ENCODE measurements around the gene HNF4A.

Gene HNF4A

DNA sequence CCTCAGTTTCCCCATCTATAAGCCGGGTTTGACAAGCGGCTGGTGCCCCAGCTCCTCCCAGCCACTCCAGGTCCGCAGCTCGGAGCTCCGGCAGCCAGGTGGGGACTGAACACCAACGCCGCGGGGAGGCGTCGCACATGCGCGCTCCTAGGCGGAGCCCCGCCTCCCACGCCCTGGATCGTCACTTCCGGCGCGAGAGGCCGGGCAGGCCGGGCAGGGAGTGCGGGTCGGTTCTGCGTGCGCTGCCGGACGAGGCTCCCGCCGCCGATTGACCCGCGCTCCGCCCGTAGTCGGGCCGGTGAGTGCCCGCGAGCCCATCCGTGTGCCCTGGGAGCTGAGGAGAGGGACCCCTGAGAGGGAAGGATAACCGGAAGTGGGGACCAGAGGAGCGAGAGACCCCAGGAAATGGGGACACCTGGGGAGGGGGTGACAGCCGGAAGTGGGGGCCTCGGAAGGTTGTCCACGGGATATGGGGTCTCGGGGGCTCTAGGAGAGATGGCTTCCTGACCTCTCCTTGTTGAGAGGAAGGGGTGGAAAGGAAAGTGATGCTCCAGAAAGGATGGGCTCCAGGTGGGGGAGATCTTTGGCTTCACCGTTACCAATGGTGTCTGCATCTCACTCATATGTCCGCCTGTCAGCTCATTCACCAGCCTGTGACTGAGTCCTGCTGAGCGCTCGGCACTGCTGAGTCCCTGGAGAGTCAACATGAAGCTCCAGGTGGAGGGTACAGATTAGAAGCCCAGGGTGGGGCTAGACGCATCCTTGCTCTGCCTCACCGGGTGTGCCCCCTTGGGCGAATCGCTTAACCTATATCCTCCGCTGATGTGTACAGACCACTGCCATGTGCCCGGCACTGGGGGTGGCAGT, 120.4 kb downstream of the HNF4A start, which contains the start of gene TTPAL:
TTPAL (plus strand) TSS at position 181 of the 867 bp plus-strand sequence. CDS start 4,126 bp downstream, outside the sequence.
- peak; percentile 84 for DNase-seq (ENCODE audit: low read depth)
- H3K4me3 ChIP-seq (ENCODE audit: control insufficient read depth, low read depth, low read length), result peak within 1 kb of the TSS; percentile 95
- TF ChIP-seq, protein P1, sequence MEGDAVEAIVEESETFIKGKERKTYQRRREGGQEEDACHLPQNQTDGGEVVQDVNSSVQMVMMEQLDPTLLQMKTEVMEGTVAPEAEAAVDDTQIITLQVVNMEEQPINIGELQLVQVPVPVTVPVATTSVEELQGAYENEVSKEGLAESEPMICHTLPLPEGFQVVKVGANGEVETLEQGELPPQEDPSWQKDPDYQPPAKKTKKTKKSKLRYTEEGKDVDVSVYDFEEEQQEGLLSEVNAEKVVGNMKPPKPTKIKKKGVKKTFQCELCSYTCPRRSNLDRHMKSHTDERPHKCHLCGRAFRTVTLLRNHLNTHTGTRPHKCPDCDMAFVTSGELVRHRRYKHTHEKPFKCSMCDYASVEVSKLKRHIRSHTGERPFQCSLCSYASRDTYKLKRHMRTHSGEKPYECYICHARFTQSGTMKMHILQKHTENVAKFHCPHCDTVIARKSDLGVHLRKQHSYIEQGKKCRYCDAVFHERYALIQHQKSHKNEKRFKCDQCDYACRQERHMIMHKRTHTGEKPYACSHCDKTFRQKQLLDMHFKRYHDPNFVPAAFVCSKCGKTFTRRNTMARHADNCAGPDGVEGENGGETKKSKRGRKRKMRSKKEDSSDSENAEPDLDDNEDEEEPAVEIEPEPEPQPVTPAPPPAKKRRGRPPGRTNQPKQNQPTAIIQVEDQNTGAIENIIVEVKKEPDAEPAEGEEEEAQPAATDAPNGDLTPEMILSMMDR (conservative IDR thresholded peaks at IDR 0.05; ENCODE audit: control insufficient read depth, insufficient read depth, low read depth, low read length), result peak; percentile 21

GRCh38 chr20:44477151-44477550, 121.7 kb downstream of the HNF4A start:
- TF ChIP-seq, protein P1 (conservative IDR thresholded peaks at IDR 0.05; ENCODE audit: control insufficient read depth, insufficient read depth, low read depth, low read length), result no peak
- no peak for DNase-seq (ENCODE audit: low read depth)
- peak overlapping the region; percentile 95 for H3K4me3 ChIP-seq (ENCODE audit: control insufficient read depth, low read depth, low read length)

DNA sequence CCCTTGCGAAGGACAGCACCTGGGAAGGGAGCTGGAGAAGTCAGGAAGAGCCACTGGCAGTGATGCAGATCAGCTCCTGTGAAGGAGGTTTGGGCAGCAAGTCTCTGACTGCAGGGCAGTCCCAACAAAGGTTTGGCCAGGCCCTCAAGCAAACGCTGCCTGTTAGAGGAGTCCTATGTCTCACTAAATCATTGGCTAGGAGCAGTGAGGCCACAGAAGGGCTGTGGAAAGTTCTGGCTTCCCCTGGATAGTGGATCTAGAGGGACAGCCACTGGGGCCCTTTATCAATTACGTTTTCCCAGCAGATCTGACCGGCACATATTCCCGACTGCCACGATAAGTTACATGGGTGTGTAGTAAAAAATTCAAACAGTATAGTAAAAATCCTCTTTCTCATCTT, 122.7 kb downstream of the HNF4A start:
- TF ChIP-seq, protein P1 (conservative IDR thresholded peaks at IDR 0.05; ENCODE audit: control insufficient read depth, insufficient read depth, low read depth, low read length), result no peak
- DNase-seq (ENCODE audit: low read depth), result no peak

GRCh38 chr20:44479643-44480042, 124.1 kb downstream of the HNF4A start:
- H3K4me3 ChIP-seq (ENCODE audit: control insufficient read depth, low read depth, low read length), result no peak overlapping the region
- no peak for DNase-seq (ENCODE audit: low read depth)
- TF ChIP-seq, protein P1 (conservative IDR thresholded peaks at IDR 0.05; ENCODE audit: control insufficient read depth, insufficient read depth, low read depth, low read length), result no peak

More for the DNA sequence above, 122.7 kb downstream of the HNF4A start:
- H3K4me3 ChIP-seq (ENCODE audit: control insufficient read depth, low read depth, low read length), result no peak overlapping the region

DNA sequence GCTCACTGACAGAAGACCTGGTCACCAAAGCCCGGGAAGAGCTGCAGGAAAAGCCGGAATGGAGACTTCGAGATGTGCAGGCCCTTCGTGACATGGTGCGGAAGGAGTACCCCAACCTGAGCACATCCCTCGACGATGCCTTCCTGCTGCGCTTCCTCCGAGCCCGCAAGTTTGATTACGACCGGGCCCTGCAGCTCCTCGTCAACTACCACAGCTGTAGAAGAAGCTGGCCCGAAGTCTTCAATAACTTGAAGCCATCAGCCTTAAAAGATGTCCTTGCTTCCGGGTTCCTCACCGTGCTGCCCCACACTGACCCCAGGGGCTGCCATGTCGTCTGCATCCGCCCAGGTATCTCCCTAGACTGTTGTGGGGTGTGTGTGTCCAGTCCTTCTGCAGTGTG, 124.6 kb downstream of the HNF4A start:
- H3K4me3 ChIP-seq (ENCODE audit: control insufficient read depth, low read depth, low read length), result no peak overlapping the region
- TF ChIP-seq, protein P1 (conservative IDR thresholded peaks at IDR 0.05; ENCODE audit: control insufficient read depth, insufficient read depth, low read depth, low read length), result no peak
- DNase-seq (ENCODE audit: low read depth), result no peak

DNA sequence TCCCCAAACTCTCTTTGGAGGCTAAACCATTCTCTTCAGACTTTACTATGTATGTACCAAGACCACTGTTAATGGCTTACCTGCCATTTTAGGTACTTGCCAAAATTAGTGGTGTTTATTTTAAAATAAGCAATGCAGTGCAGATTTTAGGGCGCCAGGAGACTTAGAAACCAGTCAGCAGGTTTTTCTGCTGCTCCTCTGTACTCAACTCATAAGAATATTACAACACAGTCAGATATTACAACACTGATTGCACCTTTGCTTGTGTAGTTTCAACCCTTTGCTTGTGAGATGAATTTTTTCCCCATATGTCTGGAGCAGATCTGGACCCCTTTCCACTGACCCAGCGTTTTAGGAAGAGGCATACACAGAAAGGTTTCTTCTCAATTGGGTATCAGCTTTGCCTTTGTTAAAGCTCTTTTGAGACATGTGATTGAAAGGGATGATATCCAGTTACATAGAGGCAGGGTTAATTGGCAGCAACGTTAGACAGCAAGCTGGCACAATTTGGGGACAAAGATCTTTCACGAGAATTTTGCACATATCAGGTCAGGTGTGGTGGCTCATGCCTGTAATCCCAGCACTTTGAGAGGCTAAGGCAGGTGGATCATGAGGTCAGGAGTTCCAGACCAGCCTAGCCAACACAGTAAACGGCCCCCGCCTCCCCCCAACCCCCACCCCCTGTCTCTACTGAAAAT, 126.4 kb downstream of the HNF4A start:
- DNase-seq (ENCODE audit: low read depth), result no peak
- H3K4me3 ChIP-seq (ENCODE audit: control insufficient read depth, low read depth, low read length), result no peak overlapping the region
- TF ChIP-seq, protein P1 (conservative IDR thresholded peaks at IDR 0.05; ENCODE audit: control insufficient read depth, insufficient read depth, low read depth, low read length), result no peak

All from fibroblast of mammary gland (primary cell).